DOHH2 (cell line): ENCODE measurements around the gene DPP4.

Experiments
- H3F3A ChIP-seq: fragments of 200-600 bp; sonication (generic), shearing (Covaris generic); 2 replicates; pipeline ENCODE4 v1.6.0; 2016; ENCODE audit warnings: antibody characterized with exemption, mild to moderate bottlenecking; ENCODE audit not compliant: control insufficient read depth, insufficient read depth
- H3K27ac ChIP-seq: fragments of 200-600 bp; sonication (generic); 2 replicates; pipeline ENCODE4 v1.5.1; 2014; ENCODE audit warnings: low read depth, mild to moderate bottlenecking, low read length, moderate library complexity
- H3K27me3 ChIP-seq: fragments of 200-600 bp; sonication (generic); 2 replicates; pipeline ENCODE4 v1.6.1; 2014; ENCODE audit warnings: mild to moderate bottlenecking, low read length, mixed read lengths; ENCODE audit not compliant: control insufficient read depth
- H3K36me3 ChIP-seq: fragments of 200-600 bp; sonication (generic); 2 replicates; pipeline ENCODE4 v1.6.1; 2014; ENCODE audit warnings: mild to moderate bottlenecking, low read length, moderate library complexity, mixed read lengths; ENCODE audit not compliant: control insufficient read depth
- H3K4me1 ChIP-seq: fragments of 200-600 bp; sonication (generic); 2 replicates; pipeline ENCODE4 v1.6.1; 2014; ENCODE audit warnings: mild to moderate bottlenecking, low read length, mixed read lengths; ENCODE audit not compliant: control insufficient read depth
- H3K4me2 ChIP-seq: fragments of 200-600 bp; sonication (generic); 2 replicates; pipeline ENCODE4 v1.6.0; 2014; ENCODE audit warnings: mild to moderate bottlenecking, low read length, moderate library complexity
- H3K4me3 ChIP-seq: fragments of 200-600 bp; sonication (generic); 2 replicates; pipeline ENCODE4 v1.5.1; 2014; ENCODE audit warnings: mild to moderate bottlenecking, low read length, mixed read lengths
- H3K79me2 ChIP-seq: fragments of 200-600 bp; sonication (generic); 2 replicates; pipeline ENCODE4 v1.6.1; 2014; ENCODE audit warnings: mild to moderate bottlenecking, low read length, mixed read lengths; ENCODE audit not compliant: control insufficient read depth
- H3K9me2 ChIP-seq: fragments of 200-600 bp; sonication (generic); replicated peaks from 2 replicates; pipeline ENCODE4 v1.6.1; 2014; ENCODE audit warnings: mild to moderate bottlenecking, low read length, mixed read lengths; ENCODE audit not compliant: control insufficient read depth
- H3K9me3 ChIP-seq: fragments of 200-600 bp; sonication (generic); 2 replicates; pipeline ENCODE4 v1.6.1; 2014; ENCODE audit warnings: antibody characterized with exemption, low read length, mixed read lengths; ENCODE audit not compliant: control insufficient read depth, insufficient read depth
- H4K20me1 ChIP-seq: fragments of 200-600 bp; sonication (generic); 2 replicates; pipeline ENCODE4 v1.6.0; 2014; ENCODE audit warnings: low read depth, mild to moderate bottlenecking, antibody characterized with exemption, low read length, moderate library complexity; ENCODE audit not compliant: control insufficient read depth, insufficient read depth
- EZH2phosphoT487 ChIP-seq: fragments of 200-600 bp; sonication (generic); IDR thresholded peaks from 2 replicates; pipeline ENCODE4 v1.6.1; 2017; ENCODE audit warnings: borderline replicate concordance, mild to moderate bottlenecking, antibody characterized with exemption, low read length, moderate library complexity, mixed read lengths
- TF ChIP-seq, protein P1 (sequence below): fragments of 200-600 bp; sonication (generic); IDR thresholded peaks from one replicate; pipeline ENCODE4 v1.5.1; 2014; ENCODE audit warnings: antibody characterized with exemption, mild to moderate bottlenecking, low read depth, low read length; ENCODE audit not compliant: poor library complexity, severe bottlenecking

The DPP4 gene

DNA sequence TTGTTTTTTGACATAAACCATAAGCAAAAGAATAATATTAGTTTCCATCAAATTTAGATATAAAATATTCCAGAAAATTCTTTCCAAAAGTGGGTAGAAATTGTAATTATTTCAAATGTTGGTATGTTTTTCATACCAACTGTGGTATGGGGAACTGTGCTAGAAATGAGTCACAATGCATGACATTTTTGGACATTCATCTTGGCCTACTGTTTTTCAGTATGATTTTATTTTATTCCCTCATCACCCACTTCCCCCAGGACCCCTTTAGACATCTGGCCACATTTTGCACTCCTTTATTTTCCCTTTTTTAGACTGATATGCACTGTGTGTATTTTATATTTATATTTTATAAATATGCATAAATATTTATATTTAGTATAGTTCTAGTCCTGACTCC is 97.1 kb downstream of the DPP4 start:
- Histone ChIP-seq H4K20me1 (no peaks in the 10 kb centered on the region), H3K79me2 (no peaks in the 10 kb centered on the region), H3K9me2 (no peaks in the 10 kb centered on the region; the same call in 1 of the 2 replicates), H3K4me1 (no peaks in the 10 kb centered on the region), H3K4me3 (no peak overlapping the region), H3K27me3 (peaks cover 6% of the 10 kb centered on the region; the same call in 1 of the 2 replicates), H3K4me2 (no peak overlapping the region), H3K36me3 (no peaks in the 10 kb centered on the region), H3K27ac (no peak overlapping the region), H3F3A (no peaks in the 10 kb centered on the region), H3K9me3 (no peaks in the 10 kb centered on the region)
- TF ChIP-seq, protein P1, sequence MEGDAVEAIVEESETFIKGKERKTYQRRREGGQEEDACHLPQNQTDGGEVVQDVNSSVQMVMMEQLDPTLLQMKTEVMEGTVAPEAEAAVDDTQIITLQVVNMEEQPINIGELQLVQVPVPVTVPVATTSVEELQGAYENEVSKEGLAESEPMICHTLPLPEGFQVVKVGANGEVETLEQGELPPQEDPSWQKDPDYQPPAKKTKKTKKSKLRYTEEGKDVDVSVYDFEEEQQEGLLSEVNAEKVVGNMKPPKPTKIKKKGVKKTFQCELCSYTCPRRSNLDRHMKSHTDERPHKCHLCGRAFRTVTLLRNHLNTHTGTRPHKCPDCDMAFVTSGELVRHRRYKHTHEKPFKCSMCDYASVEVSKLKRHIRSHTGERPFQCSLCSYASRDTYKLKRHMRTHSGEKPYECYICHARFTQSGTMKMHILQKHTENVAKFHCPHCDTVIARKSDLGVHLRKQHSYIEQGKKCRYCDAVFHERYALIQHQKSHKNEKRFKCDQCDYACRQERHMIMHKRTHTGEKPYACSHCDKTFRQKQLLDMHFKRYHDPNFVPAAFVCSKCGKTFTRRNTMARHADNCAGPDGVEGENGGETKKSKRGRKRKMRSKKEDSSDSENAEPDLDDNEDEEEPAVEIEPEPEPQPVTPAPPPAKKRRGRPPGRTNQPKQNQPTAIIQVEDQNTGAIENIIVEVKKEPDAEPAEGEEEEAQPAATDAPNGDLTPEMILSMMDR = no peak
- TF ChIP-seq EZH2phosphoT487 = no peak

DNA sequence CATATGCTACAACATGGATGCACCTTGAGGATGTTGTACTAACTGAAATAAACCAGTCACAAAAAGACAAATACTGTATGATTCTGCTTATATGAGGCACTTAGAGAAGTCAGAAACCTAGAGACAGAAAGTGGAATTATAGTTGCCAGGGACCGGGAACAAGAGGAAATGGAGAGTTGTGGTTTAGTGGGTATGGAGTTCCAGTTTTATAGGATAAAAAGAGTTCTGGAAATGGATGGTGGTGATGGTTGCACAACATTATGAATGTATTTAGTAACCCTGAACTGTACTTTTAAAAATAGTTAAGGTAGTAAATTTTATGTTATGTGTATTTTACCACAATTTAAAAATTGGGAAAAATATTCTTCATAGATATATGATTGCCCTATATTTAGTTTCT is 97.7 kb downstream of the DPP4 start:
- TF ChIP-seq, protein P1 = no peak
- TF ChIP-seq EZH2phosphoT487 = no peak
- Histone ChIP-seq H3K79me2 (no peaks in the 10 kb centered on the region), H3K27ac (no peak overlapping the region), H3K4me3 (no peak overlapping the region), H3K9me2 (no peaks in the 10 kb centered on the region; the same call in 1 of the 2 replicates), H3F3A (no peaks in the 10 kb centered on the region), H3K9me3 (no peaks in the 10 kb centered on the region), H4K20me1 (no peaks in the 10 kb centered on the region), H3K4me1 (no peaks in the 10 kb centered on the region), H3K4me2 (no peak overlapping the region), H3K36me3 (no peaks in the 10 kb centered on the region), H3K27me3 (peaks cover 6% of the 10 kb centered on the region; the same call in 1 of the 2 replicates)

DNA sequence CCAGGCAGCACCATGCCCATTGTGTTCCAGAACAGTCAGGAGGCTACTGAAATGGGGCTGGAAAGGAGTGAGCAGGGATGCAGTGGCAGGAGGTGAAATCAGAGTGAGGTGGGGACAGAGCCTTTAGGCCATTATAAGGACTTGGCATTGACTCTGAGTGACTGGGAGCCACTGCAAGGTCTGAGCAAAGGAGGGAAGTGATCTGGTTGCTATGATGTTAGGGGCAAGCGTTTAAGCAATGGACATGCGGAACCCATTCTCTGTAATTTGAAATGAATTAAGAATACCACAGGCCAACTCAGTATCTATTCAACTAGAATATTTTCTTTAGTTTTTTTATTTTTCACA is 98.2 kb downstream of the DPP4 start:
- H3K4me2 ChIP-seq = no peak overlapping the region

More for the DNA sequence above, 98.2 kb downstream of the DPP4 start:
- Histone ChIP-seq H3K9me3 (no peaks in the 10 kb centered on the region), H3K79me2 (no peaks in the 10 kb centered on the region), H4K20me1 (no peaks in the 10 kb centered on the region), H3F3A (no peaks in the 10 kb centered on the region), H3K36me3 (no peaks in the 10 kb centered on the region), H3K4me3 (no peak overlapping the region), H3K9me2 (no peaks in the 10 kb centered on the region; the same call in 1 of the 2 replicates), H3K4me1 (no peaks in the 10 kb centered on the region), H3K27ac (no peak overlapping the region), H3K27me3 (peaks cover 6% of the 10 kb centered on the region; the same call in 1 of the 2 replicates)
- TF ChIP-seq EZH2phosphoT487 = no peak
- TF ChIP-seq, protein P1 = no peak
